GM12892 (cell line): ENCODE measurements around the gene SLC38A1.

Experiments
- POLR2A ChIP-seq: IDR thresholded peaks from 2 replicates; pipeline ENCODE4 v1.6.1; 2011; ENCODE audit warnings: low read depth, low read length, control low read depth
- POLR2AphosphoS5 ChIP-seq: IDR thresholded peaks from 2 replicates; pipeline ENCODE4 v1.6.1; 2011; ENCODE audit warnings: low read depth, low read length, control low read depth

DNA sequence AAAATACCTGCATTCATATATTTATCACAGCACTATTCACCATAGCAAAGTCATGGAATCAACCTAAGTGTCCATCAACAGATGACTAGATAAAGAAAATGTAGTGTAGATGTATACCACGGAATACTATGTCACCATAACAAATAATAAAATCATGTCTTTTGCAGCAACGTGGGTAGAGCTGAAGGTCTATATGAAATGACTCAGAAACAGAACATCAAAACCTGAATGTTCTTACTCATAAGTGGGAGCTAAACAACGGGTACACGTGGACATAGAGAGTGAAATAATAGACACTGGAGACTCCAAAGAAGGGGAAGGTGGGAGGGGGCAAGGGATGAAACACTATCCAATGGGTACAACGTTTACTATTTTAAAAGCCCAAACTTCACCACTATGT lies 37.9 kb downstream of the SLC38A1 start:
- TF ChIP-seq POLR2AphosphoS5, result no peak
- no peak for TF ChIP-seq POLR2A
